NCI-H2196 treated with DMSO at 0.1 percent for 48 hours (cell line): ENCODE measurements around the gene EDC4.

Experiments
- DNase-seq: peaks from one replicate; lab custom pipeline; 2025; ENCODE audit not compliant: unreplicated experiment; lab: John Stamatoyannopoulos, UW

EDC4 gene

GRCh38 chr16:67873435-67874370 is 851 bp downstream of the EDC4 start:
- no peak for DNase-seq

DNA sequence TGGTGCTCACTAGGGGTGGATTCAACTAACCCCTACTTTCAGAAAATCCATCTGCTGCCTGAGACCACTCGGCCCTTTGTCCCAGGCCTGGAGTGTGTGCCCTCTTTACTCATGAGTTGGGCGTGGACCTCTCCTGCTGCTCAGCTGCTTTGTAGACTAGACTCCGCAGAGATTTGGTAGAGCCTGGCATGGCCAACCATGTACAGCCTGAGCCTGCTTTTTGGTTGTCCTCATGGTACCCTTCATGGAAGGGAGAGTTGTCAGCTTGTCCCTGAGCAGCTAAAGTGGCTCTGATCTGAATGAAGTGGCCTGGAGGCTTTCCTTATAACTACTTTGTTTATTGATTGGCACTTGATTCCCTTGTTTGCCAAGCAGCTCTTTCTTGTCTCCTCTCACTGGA is 1.5 kb downstream of the EDC4 start:
- DNase-seq, result no peak

- DNase-seq, result no peak
Measured at GRCh38 chr16:67877064-67877463, 4.2 kb downstream of the EDC4 start.

DNA sequence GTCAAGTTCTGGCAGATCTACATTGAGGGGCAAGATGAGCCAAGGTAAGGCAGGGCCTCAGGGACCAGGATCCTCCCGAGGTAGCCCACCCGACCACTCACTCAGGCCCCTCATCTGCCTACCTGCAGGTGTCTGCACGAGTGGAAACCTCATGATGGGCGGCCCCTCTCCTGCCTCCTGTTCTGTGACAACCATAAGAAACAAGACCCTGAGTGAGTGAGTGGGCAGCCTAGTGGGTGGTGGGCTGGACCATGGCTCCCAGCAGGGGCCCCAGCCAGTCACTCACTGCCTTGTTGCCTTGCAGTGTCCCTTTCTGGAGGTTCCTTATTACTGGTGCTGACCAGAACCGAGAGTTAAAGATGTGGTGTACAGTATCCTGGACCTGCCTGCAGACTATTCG is 5.4 kb downstream of the EDC4 start:
- DNase-seq, result no peak

- no peak for DNase-seq
Measured at GRCh38 chr16:67878846-67879245, 6.0 kb downstream of the EDC4 start.

DNA sequence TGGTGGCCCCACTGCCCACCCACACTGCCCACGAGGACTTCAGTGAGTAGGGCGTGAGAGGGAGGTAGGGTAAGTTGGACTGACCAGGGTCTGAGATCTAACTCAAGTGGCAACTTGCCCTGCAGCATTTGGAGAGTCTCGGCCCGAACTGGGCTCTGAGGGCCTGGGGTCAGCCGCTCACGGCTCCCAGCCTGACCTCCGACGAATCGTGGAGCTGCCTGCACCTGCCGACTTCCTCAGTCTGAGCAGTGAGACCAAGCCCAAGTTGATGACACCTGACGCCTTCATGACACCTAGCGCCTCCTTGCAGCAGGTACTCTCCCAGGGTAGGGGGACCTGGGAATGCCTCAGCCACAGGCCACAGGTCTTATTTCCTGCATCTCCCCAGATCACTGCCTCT is 6.6 kb downstream of the EDC4 start:
- DNase-seq, result no peak

DNA sequence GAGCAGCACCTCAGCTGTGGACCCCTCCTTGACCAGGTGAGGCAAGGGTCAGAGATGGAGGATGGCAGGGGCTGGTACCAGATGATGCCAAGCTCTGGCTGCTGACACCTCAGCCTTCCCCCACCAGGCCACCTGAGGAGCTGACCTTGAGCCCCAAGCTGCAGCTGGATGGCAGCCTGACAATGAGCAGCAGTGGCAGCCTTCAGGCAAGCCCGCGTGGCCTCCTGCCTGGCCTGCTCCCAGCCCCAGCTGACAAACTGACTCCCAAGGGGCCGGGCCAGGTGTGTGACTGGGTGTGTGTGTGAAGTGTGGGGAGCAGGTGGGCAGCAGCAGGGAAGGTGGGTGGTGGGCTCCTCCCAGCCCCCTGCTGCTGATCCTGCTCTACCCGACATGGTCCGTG is 7.1 kb downstream of the EDC4 start:
- DNase-seq, result no peak

- DNase-seq, result no peak
Measured at GRCh38 chr16:67880584-67880983, 7.7 kb downstream of the EDC4 start.

- DNase-seq, result no peak
Measured at GRCh38 chr16:67881621-67882161, 8.8 kb downstream of the EDC4 start.

- peak; percentile 44 for DNase-seq
Measured at GRCh38 chr16:67882374-67883145, 9.7 kb downstream of the EDC4 start.

DNA sequence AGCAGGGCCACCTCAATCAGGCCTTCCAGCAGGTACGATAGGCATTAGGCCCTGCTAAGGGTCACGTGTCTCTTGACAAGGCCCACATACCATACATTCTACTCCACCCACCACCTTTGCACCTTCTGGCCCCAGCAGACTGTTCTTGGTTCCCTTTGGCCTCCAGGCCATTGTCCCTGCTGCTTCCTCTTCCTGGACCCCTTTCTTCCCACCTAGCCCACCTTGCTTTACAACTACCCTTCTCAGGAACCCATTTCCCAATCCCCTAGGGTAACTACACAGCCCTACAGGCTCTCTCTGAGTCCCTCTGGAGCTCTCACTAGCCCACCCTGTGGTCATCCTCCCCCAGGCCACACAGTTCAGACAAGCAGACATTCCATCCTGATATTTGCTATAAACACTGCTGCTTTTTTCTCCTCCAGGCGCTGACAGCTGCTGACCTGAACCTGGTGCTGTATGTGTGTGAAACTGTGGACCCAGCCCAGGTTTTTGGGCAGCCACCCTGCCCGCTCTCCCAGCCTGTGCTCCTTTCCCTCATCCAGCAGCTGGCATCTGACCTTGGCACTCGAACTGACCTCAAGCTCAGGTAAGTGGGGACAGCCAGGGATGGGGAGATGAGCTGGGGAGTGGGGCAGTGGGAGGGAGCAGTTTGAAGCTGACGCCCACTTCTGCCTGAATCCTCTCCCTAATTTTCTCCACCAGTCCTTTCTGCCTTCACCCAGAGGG is 10.5 kb downstream of the EDC4 start:
- no peak for DNase-seq

DNA sequence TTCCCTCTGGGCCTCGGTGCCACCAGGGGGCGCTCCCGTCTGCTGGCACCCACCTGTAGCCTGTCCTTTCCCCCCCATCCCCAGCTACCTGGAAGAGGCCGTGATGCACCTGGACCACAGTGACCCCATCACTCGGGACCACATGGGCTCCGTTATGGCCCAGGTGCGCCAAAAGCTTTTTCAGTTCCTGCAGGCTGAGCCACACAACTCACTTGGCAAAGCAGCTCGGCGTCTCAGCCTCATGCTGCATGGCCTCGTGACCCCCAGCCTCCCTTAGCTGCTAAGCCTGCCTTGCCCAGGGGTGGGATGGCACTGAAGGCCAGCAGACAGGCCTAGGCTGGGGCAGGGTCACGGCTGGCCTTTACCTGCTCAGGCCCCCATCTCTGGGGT is 11.0 kb downstream of the EDC4 start:
- no peak for DNase-seq

- peak; percentile 72 for DNase-seq
Measured at GRCh38 chr16:67884684-67885083, 11.8 kb downstream of the EDC4 start, which contains the start of gene NRN1L. TSS of gene NRN1L (plus strand) at chr16:67884885. CDS start at chr16:67884904, 19 bp downstream.

- DNase-seq, result no peak
Measured at GRCh38 chr16:67885545-67885944, 12.7 kb downstream of the EDC4 start.

DNA sequence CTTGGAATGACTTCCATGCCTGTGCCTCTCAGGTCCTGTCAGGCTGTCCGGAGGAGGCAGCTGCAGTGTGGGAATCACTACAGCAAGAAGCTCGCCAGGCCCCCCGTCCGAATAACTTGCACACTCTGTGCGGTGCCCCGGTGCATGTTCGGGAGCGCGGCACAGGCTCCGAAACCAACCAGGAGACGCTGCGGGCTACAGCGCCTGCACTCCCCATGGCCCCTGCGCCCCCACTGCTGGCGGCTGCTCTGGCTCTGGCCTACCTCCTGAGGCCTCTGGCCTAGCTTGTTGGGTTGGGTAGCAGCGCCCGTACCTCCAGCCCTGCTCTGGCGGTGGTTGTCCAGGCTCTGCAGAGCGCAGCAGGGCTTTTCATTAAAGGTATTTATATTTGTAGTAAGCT is 13.1 kb downstream of the EDC4 start:
- no peak for DNase-seq

DNA sequence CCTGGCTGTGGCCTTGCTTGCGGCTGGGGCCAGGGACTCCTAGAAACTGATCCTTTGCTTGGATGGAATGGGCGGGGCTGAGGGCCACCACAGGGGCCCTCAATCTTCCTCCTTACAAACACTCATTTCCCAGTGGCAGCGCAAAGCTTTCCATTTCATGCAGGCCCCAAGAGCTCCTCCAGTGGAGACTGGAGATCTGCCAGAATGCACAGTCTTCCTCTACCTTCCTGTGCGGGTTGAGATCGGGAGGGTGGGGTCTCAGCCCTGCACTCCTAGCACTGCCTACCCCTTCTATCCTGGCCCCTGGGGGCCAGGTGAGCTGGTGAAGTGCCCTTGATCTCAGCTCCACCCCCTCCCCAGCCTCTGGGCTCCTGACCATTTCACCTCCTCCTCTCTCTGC is 13.5 kb downstream of the EDC4 start:
- DNase-seq, result no peak

DNA sequence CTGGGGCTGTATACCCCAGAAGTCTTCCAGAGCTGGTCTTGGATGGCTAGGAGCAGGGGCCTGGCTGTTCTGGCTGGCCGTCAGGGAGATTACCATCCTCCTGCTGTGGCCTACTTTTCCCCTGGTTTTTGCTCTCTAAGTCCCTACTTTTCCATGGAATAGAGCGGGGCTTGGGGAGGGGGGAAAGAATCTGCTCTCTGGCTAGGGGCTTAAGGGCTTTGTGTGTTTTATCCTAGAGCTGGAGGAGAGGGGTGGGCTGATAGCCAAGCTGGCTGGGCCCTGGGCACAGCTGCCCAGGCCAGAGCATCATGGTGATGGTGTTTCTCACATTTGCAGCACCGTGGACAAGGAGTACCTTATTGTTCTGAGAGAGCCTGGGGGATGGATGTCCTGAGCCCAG is 15.5 kb downstream of the EDC4 start:
- no peak for DNase-seq

DNA sequence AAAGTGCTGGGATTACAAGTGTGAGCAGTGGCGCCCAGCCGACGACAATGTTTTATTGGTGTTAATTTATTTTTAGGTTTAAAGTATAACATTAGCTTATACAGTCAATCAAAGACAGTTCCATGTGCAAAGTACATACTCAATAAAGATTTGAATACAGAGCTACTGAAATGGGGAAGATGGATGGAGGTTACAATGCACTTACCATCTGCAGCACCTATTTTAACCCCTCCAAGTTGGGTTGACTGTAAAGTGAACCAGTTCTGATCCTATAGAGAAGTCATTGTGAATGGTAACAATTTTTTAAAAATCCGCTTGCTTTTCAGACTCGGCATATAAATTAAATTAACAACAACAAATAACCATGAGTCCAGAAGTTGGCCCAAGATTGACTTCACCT is 19.5 kb downstream of the EDC4 start:
- no peak for DNase-seq

DNA sequence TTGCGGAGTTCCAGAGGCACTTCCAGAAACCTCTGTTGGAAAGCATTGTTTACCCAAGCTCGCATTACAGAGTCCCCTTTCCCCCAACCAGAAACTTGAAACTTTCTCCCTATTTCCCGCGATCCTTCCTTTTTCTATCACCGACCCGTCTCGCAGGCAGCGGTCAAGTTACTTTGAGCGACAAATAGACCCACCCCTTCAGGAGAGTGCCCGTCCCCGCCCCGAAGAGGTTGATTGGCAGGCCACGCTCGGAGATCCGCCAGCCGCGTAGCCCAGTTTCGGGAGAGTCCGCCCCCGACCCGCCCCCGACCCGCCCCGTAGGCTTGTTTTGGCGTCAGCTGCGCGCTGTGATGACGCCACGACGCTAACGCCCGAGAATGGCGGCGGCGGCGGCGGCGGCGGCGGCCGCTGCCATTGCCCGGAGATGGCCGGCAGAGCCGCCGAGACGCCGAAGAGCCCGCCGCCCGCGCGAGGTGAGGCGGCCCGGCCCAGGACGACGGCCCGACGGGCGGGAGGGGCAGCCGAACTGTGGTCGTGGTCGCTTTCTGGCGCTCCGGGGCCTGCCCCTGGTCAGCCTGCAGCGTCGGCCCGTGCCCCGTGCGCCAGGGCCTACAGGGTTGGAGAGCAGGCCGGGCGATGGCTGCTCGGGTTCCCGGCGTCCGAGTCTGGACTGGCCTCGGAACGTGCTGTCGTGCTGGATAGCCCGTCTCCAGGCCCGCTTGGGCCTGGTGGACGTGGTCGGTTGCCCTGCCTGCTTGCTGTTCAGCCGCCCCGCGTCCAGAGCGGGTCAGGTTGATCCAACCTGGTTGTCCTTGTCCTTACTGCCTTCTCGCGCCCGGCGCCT is 20.3 kb downstream of the EDC4 start, which contains the start of gene PSKH1:
PSKH1 (plus strand) TSS at position 356 of the 844 bp plus-strand sequence. CDS start 15,496 bp downstream, outside the sequence.
- DNase-seq, result peak; percentile 66

- DNase-seq, result no peak
Measured at GRCh38 chr16:67893743-67894399, 21.0 kb downstream of the EDC4 start.
